HepG2 (cell line): Measurements from ENCODE around the gene ZDHHC3. TPM values are rescaled to one million over a fixed set of nuclear protein-coding genes. Genes with fewer than 3 reads are reported as not detected.

Source experiments
- CENPX ChIP-seq: sonication (generic); formaldehyde crosslinking; IDR thresholded peaks from 2 replicates; pipeline ENCODE4 v1.9.0; 2021; ENCODE audit warnings: mild to moderate bottlenecking, missing genetic modification reagents, moderate library complexity
- JDP2 ChIP-seq: sonication (generic); formaldehyde crosslinking; IDR thresholded peaks from 2 replicates; pipeline ENCODE4 v1.8.1; 2022; ENCODE audit warnings: missing genetic modification reagents, borderline replicate concordance
- KMT2B ChIP-seq: IDR thresholded peaks from 2 replicates; pipeline ENCODE4 v1.6.1; 2016; ENCODE audit warnings: missing genetic modification reagents, missing compliant biosample characterization
- MIER2 ChIP-seq: IDR thresholded peaks from 2 replicates; pipeline ENCODE4 v1.6.1; 2016; ENCODE audit warnings: missing biosample characterization, missing genetic modification reagents
- MTA3 ChIP-seq: sonication (generic); formaldehyde crosslinking; IDR thresholded peaks from 2 replicates; pipeline ENCODE4 v1.4.0; 2020; ENCODE audit warnings: missing genetic modification reagents
- SIX4 ChIP-seq: sonication (generic); formaldehyde crosslinking; IDR thresholded peaks from 2 replicates; pipeline ENCODE4 v1.4.0; 2020; ENCODE audit warnings: missing genetic modification reagents
- SMAD9 ChIP-seq: sonication (generic); formaldehyde crosslinking; IDR thresholded peaks from 2 replicates; pipeline ENCODE4 v1.5.1; 2020; ENCODE audit warnings: mild to moderate bottlenecking, missing genetic modification reagents
- SOX6 ChIP-seq, 2 experiments: fragments of 450-650 bp in 1 of 2; sonication (generic) in 1 of 2; formaldehyde crosslinking in 1 of 2; IDR thresholded peaks; 2 replicates each; pipeline versions ENCODE4 v1.4.0 to v1.6.1; 2017 to 2020; ENCODE audit warnings: antibody characterized with exemption in 1 of 2, mild to moderate bottlenecking in 1 of 2, missing genetic modification reagents in 1 of 2
- TOPORS ChIP-seq: sonication (generic); formaldehyde crosslinking; IDR thresholded peaks from 2 replicates; pipeline ENCODE4 v1.8.0; 2023; ENCODE audit warnings: mild to moderate bottlenecking, missing genetic modification reagents
- XRCC5 ChIP-seq: fragments of 200-400 bp; formaldehyde crosslinking; optimal IDR thresholded peaks from 2 replicates; pipeline ENCODE3; 2017; ENCODE audit warnings: mild to moderate bottlenecking, low read length
- ZNF180 ChIP-seq: sonication (generic); formaldehyde crosslinking; IDR thresholded peaks from 2 replicates; pipeline ENCODE4 v1.4.0; 2020; ENCODE audit warnings: low read depth, missing genetic modification reagents, borderline replicate concordance
- ZNF329 ChIP-seq: sonication (generic); formaldehyde crosslinking; IDR thresholded peaks from 2 replicates; pipeline ENCODE4 v1.9.0; 2021; ENCODE audit warnings: low read depth, mild to moderate bottlenecking, missing genetic modification reagents
- ZNF616 ChIP-seq: sonication (generic); formaldehyde crosslinking; IDR thresholded peaks from 2 replicates; pipeline ENCODE4 v1.5.0; 2020; ENCODE audit warnings: low read depth, mild to moderate bottlenecking, missing genetic modification reagents
- ZNF777 ChIP-seq: sonication (generic); formaldehyde crosslinking; IDR thresholded peaks from 2 replicates; pipeline ENCODE4 v1.4.0; 2020; ENCODE audit warnings: missing genetic modification reagents
- polyA plus RNA-seq, 8 experiments: library from polyadenylated mRNA; depleted of rRNA in 3 of 8; stranded (reverse) in 7 of 8; unstranded in 1 of 8; fragments of >200 nt; fragmentation: Illumina TruSeq in 4 of 8; extraction: Trizol in 4 of 8; gene quantifications; 2 replicates each; pipeline versions ENCODE4 v1.2.1 to v1.2.3, GENCODE V29; 2011 to 2016; ENCODE audit warnings: low read depth in 4 of 8, missing spikeins in 1 of 8, mixed read lengths in 1 of 8; ENCODE audit not compliant: insufficient read depth in 1 of 8
- total RNA-seq, 5 experiments: library from RNA; depleted of rRNA; stranded (reverse); fragments of >200 nt; fragmentation: Illumina TruSeq; extraction: Trizol; gene quantifications; 2 replicates each; pipeline ENCODE4 v1.2.3, GENCODE V29; 2016; ENCODE audit warnings: low read depth in 1 of 5
- TF ChIP-seq, protein P1 (sequence below): IDR thresholded peaks from 2 replicates; pipeline ENCODE4 v1.4.0; 2020; ENCODE audit warnings: mild to moderate bottlenecking, missing genetic modification reagents
- TF ChIP-seq, protein P2 (sequence below): sonication (generic); formaldehyde crosslinking; IDR thresholded peaks from 2 replicates; pipeline ENCODE4 v1.4.0; 2020; ENCODE audit warnings: missing genetic modification reagents, borderline replicate concordance
- TF ChIP-seq, protein P3 (sequence below): IDR thresholded peaks from 2 replicates; pipeline ENCODE4 v1.6.1; 2016; ENCODE audit warnings: control low read depth
- TF ChIP-seq, protein P4 (sequence below): IDR thresholded peaks from 2 replicates; pipeline ENCODE4 v1.6.1; 2016

The ZDHHC3 gene
- total and polyA plus RNA-seq, 2 of the 13 experiments (the other 11 are each of a cell fraction or from before 2014, with no cell fraction given): 44.1 to 65.7 TPM

DNA sequence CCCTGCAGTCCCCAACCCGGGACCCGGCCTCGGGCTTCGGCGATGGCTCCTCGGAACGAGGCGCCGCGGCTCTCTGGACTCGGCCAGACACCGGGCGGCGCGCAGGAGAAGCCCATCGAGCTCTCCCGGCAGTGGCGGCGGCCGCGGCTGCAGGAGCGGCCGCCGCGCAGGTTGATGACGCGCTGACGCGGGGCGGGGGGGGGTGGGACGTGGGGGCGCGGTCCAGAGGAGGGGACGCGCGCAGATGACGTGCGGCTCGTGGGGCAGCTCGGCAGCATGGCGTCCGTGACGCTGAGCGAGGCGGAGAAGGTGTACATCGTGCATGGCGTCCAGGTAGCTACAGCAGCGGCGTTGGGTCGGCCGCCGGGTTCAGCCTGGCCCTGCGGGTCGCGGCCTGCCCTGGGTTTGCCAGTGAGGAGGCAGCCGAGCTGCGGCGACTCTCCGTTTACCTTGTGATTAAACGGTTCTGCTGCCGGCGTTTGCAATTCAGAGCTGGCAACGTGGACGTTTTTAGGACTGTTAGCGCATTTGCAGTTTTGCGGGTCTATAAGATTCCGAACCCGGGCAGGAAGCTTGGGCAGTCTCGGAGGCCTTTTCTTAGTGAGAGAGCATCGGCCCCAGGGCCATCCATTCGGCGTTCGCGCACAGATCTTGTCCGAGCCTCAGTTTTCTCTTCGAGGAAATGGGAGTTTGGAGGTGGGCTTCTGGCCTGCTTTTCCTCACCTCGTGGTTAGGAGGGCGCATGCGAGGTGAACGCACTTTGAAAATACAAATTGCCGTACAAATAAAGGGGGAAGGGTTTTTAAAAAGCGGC, at the start of gene ZDHHC3, which contains the start of gene EXOSC7 (continued):
- TF ChIP-seq, protein P1, sequence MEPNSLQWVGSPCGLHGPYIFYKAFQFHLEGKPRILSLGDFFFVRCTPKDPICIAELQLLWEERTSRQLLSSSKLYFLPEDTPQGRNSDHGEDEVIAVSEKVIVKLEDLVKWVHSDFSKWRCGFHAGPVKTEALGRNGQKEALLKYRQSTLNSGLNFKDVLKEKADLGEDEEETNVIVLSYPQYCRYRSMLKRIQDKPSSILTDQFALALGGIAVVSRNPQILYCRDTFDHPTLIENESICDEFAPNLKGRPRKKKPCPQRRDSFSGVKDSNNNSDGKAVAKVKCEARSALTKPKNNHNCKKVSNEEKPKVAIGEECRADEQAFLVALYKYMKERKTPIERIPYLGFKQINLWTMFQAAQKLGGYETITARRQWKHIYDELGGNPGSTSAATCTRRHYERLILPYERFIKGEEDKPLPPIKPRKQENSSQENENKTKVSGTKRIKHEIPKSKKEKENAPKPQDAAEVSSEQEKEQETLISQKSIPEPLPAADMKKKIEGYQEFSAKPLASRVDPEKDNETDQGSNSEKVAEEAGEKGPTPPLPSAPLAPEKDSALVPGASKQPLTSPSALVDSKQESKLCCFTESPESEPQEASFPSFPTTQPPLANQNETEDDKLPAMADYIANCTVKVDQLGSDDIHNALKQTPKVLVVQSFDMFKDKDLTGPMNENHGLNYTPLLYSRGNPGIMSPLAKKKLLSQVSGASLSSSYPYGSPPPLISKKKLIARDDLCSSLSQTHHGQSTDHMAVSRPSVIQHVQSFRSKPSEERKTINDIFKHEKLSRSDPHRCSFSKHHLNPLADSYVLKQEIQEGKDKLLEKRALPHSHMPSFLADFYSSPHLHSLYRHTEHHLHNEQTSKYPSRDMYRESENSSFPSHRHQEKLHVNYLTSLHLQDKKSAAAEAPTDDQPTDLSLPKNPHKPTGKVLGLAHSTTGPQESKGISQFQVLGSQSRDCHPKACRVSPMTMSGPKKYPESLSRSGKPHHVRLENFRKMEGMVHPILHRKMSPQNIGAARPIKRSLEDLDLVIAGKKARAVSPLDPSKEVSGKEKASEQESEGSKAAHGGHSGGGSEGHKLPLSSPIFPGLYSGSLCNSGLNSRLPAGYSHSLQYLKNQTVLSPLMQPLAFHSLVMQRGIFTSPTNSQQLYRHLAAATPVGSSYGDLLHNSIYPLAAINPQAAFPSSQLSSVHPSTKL (CRISPR knock-in tag): peak; percentile 53
- no peak for TF ChIP-seq XRCC5
- no peak for TF ChIP-seq SOX6 (IDR thresholded peaks at IDR 0.05)
- TF ChIP-seq SOX6 (CRISPR knock-in tag; IDR thresholded peaks at IDR 0.05): no peak
- no peak for TF ChIP-seq SMAD9 (CRISPR knock-in tag)
- TF ChIP-seq SIX4: no peak
- TF ChIP-seq ZNF180 (CRISPR knock-in tag): no peak
- no peak for TF ChIP-seq TOPORS (CRISPR knock-in tag)
- TF ChIP-seq CENPX (CRISPR knock-in tag): no peak
- TF ChIP-seq JDP2 (CRISPR knock-in tag): no peak
- TF ChIP-seq, protein P2, sequence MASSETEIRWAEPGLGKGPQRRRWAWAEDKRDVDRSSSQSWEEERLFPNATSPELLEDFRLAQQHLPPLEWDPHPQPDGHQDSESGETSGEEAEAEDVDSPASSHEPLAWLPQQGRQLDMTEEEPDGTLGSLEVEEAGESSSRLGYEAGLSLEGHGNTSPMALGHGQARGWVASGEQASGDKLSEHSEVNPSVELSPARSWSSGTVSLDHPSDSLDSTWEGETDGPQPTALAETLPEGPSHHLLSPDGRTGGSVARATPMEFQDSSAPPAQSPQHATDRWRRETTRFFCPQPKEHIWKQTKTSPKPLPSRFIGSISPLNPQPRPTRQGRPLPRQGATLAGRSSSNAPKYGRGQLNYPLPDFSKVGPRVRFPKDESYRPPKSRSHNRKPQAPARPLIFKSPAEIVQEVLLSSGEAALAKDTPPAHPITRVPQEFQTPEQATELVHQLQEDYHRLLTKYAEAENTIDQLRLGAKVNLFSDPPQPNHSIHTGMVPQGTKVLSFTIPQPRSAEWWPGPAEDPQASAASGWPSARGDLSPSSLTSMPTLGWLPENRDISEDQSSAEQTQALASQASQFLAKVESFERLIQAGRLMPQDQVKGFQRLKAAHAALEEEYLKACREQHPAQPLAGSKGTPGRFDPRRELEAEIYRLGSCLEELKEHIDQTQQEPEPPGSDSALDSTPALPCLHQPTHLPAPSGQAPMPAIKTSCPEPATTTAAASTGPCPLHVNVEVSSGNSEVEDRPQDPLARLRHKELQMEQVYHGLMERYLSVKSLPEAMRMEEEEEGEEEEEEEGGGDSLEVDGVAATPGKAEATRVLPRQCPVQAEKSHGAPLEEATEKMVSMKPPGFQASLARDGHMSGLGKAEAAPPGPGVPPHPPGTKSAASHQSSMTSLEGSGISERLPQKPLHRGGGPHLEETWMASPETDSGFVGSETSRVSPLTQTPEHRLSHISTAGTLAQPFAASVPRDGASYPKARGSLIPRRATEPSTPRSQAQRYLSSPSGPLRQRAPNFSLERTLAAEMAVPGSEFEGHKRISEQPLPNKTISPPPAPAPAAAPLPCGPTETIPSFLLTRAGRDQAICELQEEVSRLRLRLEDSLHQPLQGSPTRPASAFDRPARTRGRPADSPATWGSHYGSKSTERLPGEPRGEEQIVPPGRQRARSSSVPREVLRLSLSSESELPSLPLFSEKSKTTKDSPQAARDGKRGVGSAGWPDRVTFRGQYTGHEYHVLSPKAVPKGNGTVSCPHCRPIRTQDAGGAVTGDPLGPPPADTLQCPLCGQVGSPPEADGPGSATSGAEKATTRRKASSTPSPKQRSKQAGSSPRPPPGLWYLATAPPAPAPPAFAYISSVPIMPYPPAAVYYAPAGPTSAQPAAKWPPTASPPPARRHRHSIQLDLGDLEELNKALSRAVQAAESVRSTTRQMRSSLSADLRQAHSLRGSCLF (CRISPR knock-in tag): no peak
- TF ChIP-seq MIER2 (CRISPR knock-in tag): 0 out of 2 replicates have a peak, but pooled peaks have one; percentile 14
- TF ChIP-seq ZNF616: no peak
- TF ChIP-seq, protein P3, sequence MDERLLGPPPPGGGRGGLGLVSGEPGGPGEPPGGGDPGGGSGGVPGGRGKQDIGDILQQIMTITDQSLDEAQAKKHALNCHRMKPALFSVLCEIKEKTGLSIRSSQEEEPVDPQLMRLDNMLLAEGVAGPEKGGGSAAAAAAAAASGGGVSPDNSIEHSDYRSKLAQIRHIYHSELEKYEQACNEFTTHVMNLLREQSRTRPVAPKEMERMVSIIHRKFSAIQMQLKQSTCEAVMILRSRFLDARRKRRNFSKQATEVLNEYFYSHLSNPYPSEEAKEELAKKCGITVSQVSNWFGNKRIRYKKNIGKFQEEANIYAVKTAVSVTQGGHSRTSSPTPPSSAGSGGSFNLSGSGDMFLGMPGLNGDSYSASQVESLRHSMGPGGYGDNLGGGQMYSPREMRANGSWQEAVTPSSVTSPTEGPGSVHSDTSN (CRISPR knock-in tag): no peak
- TF ChIP-seq ZNF777 (CRISPR knock-in tag): 0 out of 2 replicates have a peak, but pooled peaks have one; percentile 46
- TF ChIP-seq ZNF329 (CRISPR knock-in tag): no peak
- peak; percentile 97 for TF ChIP-seq KMT2B (CRISPR knock-in tag)
- TF ChIP-seq MTA3 (CRISPR knock-in tag): no peak
- TF ChIP-seq, protein P4, sequence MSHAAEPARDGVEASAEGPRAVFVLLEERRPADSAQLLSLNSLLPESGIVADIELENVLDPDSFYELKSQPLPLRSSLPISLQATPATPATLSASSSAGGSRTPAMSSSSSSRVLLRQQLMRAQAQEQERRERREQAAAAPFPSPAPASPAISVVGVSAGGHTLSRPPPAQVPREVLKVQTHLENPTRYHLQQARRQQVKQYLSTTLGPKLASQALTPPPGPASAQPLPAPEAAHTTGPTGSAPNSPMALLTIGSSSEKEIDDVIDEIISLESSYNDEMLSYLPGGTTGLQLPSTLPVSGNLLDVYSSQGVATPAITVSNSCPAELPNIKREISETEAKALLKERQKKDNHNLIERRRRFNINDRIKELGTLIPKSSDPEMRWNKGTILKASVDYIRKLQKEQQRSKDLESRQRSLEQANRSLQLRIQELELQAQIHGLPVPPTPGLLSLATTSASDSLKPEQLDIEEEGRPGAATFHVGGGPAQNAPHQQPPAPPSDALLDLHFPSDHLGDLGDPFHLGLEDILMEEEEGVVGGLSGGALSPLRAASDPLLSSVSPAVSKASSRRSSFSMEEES (CRISPR knock-in tag): peak; percentile 44; the same call in 1 of the 2 replicates
